Measurements from ENCODE around the gene NRM. TPM values are rescaled to one million over a fixed set of nuclear protein-coding genes. Genes with fewer than 3 reads are reported as not detected.

NRM gene
- total and polyA plus RNA-seq, 2 of the 13 experiments (the other 11 are each of a cell fraction or from before 2014, with no cell fraction given), result 12.5 to 16.0 TPM

DNA sequence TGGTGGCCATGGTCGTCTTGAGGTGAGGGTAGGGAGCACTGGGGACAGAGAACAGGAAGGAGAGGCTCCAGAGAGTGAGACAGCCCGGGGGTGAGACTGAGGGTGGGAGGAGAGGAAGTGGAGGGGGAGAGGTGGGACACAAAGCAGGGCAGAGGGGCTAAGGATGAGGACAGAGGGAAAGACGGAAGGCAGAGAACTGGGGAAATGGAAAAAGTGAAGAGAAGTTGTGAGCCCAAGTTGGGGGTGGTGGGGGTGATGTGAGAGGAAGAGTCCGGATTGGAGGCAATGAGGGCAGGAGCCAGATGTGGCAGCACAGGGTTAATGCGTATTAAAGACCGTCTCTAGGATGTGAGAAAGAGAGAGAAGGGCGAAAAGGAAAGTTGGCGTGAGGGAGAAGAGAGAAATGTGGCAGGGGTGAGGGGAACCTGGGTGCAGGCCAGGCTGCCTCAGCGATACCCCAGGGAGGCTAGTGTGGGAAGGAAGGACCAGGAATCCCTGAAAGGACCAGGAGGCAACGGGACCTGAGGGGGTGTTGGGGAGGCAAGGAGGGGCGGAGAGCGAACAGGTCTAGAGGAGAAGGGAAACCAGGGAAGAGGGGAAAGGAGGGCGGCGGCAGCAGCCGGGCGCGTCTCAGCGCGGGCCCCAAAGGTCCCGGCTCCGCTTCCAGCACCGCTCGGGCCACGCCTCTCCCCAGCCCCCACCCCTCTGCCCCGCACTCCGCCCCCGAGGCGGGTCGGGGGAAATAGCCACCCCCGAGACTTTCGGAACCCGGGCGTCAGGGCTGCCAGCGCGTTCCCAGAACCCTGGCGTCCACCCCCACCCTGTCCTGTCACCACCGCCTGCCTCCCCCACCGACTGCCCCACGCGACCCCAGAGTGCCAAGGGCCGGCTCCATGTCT lies 4.5 kb downstream of the NRM start, which contains the start of gene PPP1R18 (continued):
- no peak for TF ChIP-seq ZNF318 (CRISPR knock-in tag; IDR thresholded peaks at IDR 0.05)
- no peak for TF ChIP-seq ZFP91 (CRISPR knock-in tag; IDR thresholded peaks at IDR 0.05; ENCODE audit: borderline replicate concordance)
- 0 out of 2 replicates have a peak, but pooled peaks have one; percentile 26 for TF ChIP-seq NR2C2 (CRISPR knock-in tag; IDR thresholded peaks at IDR 0.05; ENCODE audit: borderline replicate concordance)
- TF ChIP-seq TOE1 (CRISPR knock-in tag; IDR thresholded peaks at IDR 0.05), result no peak
- TF ChIP-seq, protein P1, sequence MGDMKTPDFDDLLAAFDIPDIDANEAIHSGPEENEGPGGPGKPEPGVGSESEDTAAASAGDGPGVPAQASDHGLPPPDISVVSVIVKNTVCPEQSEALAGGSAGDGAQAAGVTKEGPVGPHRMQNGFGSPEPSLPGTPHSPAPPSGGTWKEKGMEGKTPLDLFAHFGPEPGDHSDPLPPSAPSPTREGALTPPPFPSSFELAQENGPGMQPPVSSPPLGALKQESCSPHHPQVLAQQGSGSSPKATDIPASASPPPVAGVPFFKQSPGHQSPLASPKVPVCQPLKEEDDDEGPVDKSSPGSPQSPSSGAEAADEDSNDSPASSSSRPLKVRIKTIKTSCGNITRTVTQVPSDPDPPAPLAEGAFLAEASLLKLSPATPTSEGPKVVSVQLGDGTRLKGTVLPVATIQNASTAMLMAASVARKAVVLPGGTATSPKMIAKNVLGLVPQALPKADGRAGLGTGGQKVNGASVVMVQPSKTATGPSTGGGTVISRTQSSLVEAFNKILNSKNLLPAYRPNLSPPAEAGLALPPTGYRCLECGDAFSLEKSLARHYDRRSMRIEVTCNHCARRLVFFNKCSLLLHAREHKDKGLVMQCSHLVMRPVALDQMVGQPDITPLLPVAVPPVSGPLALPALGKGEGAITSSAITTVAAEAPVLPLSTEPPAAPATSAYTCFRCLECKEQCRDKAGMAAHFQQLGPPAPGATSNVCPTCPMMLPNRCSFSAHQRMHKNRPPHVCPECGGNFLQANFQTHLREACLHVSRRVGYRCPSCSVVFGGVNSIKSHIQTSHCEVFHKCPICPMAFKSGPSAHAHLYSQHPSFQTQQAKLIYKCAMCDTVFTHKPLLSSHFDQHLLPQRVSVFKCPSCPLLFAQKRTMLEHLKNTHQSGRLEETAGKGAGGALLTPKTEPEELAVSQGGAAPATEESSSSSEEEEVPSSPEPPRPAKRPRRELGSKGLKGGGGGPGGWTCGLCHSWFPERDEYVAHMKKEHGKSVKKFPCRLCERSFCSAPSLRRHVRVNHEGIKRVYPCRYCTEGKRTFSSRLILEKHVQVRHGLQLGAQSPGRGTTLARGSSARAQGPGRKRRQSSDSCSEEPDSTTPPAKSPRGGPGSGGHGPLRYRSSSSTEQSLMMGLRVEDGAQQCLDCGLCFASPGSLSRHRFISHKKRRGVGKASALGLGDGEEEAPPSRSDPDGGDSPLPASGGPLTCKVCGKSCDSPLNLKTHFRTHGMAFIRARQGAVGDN (CRISPR knock-in tag; IDR thresholded peaks at IDR 0.05), result no peak
- TF ChIP-seq, protein P2, sequence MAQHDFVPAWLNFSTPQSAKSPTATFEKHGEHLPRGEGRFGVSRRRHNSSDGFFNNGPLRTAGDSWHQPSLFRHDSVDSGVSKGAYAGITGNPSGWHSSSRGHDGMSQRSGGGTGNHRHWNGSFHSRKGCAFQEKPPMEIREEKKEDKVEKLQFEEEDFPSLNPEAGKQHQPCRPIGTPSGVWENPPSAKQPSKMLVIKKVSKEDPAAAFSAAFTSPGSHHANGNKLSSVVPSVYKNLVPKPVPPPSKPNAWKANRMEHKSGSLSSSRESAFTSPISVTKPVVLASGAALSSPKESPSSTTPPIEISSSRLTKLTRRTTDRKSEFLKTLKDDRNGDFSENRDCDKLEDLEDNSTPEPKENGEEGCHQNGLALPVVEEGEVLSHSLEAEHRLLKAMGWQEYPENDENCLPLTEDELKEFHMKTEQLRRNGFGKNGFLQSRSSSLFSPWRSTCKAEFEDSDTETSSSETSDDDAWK (CRISPR knock-in tag; IDR thresholded peaks at IDR 0.05), result no peak
- no peak for TF ChIP-seq EZH2 (conservative IDR thresholded peaks at IDR 0.05; ENCODE audit: low read depth, low read length)

Data from HepG2 (cell line).